Epithelial cell of esophagus (primary cell): ENCODE measurements around the gene WWTR1.

Source experiments
- DNase-seq: peaks from one replicate; pipeline ENCODE4 v3.0.0; 2010; ENCODE audit warnings: low read depth
- H3K4me3 ChIP-seq: 2 replicates; pipeline ENCODE4 v1.5.1; 2011; ENCODE audit warnings: mild to moderate bottlenecking, low read length, control low read depth
- TF ChIP-seq, protein P1 (sequence below): IDR thresholded peaks from 2 replicates; pipeline ENCODE4 v1.5.1; 2011; ENCODE audit warnings: low read depth, mild to moderate bottlenecking, low read length, control low read depth, inconsistent platforms; ENCODE audit not compliant: insufficient read depth; ENCODE audit errors: missing control alignments

The WWTR1 gene

DNA sequence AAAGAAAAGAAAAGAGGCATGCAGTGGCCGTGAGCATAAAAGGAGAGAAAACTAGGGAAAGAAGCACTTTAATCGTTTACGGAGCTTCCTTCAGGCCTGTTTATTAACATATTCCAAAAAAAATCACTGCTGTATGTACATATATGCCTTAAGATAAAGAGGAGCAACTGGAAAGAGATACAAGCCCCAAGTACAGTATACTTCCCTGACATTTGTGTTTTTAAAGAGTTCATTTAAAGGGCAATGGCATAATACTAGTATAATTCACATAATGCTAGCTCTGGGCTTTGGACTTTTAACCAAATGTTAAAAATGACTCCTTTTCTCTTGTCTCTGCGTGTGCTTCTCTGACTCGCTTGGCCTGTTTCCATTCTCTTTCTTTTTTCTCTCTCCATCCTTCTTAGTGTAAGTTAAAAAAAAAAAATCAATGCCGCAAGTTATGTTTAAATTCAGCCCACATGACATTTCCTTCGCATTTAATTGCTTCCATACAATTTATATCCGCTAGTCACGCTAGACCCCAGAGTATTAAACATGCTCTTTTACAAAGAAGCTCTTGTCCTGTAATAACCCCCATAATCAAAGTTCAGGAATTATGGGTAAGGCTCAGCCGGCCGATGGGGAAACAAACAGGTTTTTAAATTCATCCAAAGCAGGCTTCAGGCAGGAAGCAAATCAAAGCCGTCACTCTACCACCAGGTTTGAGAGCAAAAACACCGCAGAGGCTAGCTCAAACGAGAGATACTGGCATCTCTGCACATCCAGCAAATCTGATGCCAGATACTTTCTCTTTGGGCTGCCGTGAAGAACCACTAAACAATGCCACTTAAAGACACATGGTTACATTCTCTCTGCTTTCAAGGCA, 19.4 kb downstream of the WWTR1 start:
- no peak overlapping the region for H3K4me3 ChIP-seq
- TF ChIP-seq, protein P1, sequence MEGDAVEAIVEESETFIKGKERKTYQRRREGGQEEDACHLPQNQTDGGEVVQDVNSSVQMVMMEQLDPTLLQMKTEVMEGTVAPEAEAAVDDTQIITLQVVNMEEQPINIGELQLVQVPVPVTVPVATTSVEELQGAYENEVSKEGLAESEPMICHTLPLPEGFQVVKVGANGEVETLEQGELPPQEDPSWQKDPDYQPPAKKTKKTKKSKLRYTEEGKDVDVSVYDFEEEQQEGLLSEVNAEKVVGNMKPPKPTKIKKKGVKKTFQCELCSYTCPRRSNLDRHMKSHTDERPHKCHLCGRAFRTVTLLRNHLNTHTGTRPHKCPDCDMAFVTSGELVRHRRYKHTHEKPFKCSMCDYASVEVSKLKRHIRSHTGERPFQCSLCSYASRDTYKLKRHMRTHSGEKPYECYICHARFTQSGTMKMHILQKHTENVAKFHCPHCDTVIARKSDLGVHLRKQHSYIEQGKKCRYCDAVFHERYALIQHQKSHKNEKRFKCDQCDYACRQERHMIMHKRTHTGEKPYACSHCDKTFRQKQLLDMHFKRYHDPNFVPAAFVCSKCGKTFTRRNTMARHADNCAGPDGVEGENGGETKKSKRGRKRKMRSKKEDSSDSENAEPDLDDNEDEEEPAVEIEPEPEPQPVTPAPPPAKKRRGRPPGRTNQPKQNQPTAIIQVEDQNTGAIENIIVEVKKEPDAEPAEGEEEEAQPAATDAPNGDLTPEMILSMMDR: no peak
- peak; percentile 34 for DNase-seq

DNA sequence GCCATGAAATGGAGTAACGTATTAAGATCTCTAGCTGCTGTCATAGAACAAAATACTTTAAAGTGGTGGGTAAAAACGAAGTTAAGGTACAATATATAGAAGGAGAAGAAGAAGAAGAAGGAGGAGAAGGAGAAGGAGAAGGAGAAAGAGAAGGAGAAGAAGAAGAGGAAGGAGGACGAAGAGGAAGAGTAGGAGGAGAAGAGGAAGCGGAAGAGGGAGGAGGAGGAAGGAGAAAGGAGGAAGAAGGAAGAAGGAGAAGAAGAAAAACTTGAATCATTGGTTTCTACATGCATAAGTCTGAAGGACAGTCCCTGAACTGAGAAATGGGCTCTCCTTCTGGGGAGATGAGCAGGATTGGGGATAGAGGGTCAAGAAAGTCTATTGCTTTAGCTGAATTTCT, 22.4 kb downstream of the WWTR1 start:
- TF ChIP-seq, protein P1: no peak

DNA sequence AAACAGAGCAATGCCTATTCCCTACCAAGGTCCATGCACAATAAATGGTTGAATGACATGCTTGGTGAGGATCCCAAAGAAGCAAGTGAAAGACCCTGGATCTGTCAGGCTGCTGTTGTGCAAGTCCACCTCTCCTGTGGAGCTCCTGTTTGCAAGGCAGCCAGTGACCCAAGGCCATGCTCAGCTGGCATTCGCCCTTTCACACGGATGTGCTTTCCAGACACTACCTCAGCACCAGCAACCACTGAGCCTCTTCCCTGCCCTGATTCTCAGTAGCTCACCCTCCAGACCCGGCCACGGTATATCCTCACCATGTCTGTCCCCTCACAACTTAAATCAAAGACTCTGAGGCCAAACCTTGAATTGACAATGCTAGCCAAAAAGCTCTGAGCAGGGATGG, 23.3 kb downstream of the WWTR1 start:
- DNase-seq: no peak
- no peak overlapping the region for H3K4me3 ChIP-seq
- TF ChIP-seq, protein P1: no peak

More for the DNA sequence above, 22.4 kb downstream of the WWTR1 start:
- DNase-seq: no peak
- no peak overlapping the region for H3K4me3 ChIP-seq

DNA sequence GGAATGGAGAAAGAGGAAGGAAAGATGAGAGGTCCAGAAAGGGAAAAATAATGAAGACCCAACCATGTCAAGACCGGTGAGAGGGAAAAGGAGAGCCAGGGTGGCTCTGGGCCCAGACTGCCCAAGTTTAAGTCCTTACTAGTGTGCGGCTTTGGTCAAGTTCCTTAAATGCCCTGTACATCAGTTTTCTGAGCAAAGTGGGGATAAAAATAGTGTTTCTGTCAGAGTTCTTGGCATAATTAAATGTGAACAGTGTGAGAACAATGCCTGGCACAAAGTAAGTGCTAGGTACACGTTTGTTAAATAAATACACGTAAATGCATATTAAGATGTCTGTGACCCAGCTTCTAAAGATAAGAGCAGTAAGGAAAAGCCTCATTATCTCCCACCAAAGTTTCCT, 23.8 kb downstream of the WWTR1 start:
- H3K4me3 ChIP-seq: no peak overlapping the region
- DNase-seq: no peak
- TF ChIP-seq, protein P1: no peak

DNA sequence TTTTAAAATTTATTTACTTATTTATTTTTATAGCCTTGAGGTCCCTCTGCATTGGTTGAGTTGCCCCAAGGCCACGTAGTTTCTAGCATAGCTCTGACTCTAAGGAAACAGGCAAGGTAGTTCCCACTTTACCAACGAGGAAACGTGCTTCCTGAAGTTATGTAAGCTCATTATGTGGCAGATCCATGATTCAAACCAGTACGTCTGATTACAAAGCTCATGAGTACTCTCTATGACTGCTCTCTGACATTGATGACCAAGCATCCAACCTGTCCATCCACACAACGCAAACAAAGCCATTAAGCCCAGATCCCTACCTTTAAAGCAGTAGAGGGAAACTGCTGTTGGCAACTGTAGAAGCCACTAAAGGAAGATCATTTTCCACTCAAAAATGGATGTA, 25.6 kb downstream of the WWTR1 start:
- H3K4me3 ChIP-seq: no peak overlapping the region
- DNase-seq: no peak
- TF ChIP-seq, protein P1: no peak

DNA sequence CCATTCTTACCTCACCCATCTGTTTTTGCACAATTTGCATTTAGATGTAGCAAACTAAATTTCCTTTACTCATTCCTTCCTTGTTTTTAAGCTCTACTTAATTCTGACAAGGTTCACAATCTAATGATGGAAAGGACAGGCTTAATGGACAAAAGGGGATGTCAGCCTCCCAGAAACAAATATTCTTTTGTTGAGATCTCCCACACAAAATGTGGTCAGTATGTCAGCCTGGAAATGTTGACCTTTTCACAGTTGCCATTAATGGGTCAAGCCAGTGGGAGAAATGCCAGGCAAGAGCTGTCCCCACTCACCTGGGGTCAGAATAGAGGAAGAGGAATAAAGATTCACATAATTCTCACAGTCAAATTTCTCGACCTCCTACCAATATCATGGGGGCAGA, 27.0 kb downstream of the WWTR1 start:
- TF ChIP-seq, protein P1: no peak
- H3K4me3 ChIP-seq: no peak overlapping the region
- DNase-seq: no peak
